Breast epithelium (tissue), 4 donors: ENCODE data around the gene COA8. TPM values are rescaled to one million over a fixed set of nuclear protein-coding genes. Genes with fewer than 3 reads are reported as not detected.

Source experiments
- DNase-seq, 2 donors: peaks; one replicate each; pipeline ENCODE4 v3.0.0-alpha.2; 2019; ENCODE audit warnings: low spot score in 2 of 2
- H3K27ac ChIP-seq, 2 donors: fragments of 200-600 bp; sonication (generic) in 1 of 2; one replicate each; pipeline ENCODE4 v1.5.1; 2016 to 2019; ENCODE audit warnings: mild to moderate bottlenecking in 1 of 2
- H3K27me3 ChIP-seq, 2 donors: fragments of 200-600 bp; sonication (generic) in 1 of 2; one replicate each; pipeline versions ENCODE4 v1.5.1 to v1.6.0; 2017 to 2019; ENCODE audit warnings: control low read depth in 1 of 2, mild to moderate bottlenecking in 1 of 2
- H3K36me3 ChIP-seq: fragments of 200-600 bp; one replicate; pipeline ENCODE4 v1.5.1; 2019
- H3K4me1 ChIP-seq, 2 donors: fragments of 200-600 bp; sonication (generic); one replicate each; pipeline ENCODE4 v1.5.1; 2016 to 2019; ENCODE audit warnings: control low read depth in 1 of 2
- H3K4me3 ChIP-seq, 3 donors: fragments of 200-600 bp; sonication (generic); 1 replicate in 2 of 3; 2 replicates in 1 of 3; pipeline ENCODE4 v1.5.1; 2016 to 2019; ENCODE audit warnings: mild to moderate bottlenecking in 3 of 3, moderate library complexity in 2 of 3
- H3K9me3 ChIP-seq, 2 donors: fragments of 200-600 bp; sonication (generic) in 1 of 2; one replicate each; pipeline ENCODE4 v1.5.1; 2016 to 2019; ENCODE audit warnings: control low read depth in 1 of 2
- CTCF ChIP-seq, 3 donors: fragments of 450-650 bp; IDR thresholded peaks; one replicate each; pipeline ENCODE4 v1.5.1; 2016 to 2017; ENCODE audit warnings: antibody characterized with exemption in 3 of 3, mild to moderate bottlenecking in 3 of 3, moderate library complexity in 3 of 3
- POLR2A ChIP-seq: fragments of 450-650 bp; IDR thresholded peaks from one replicate; pipeline ENCODE4 v1.6.1; 2016; ENCODE audit warnings: antibody characterized with exemption, mild to moderate bottlenecking, moderate library complexity
- POLR2AphosphoS5 ChIP-seq, 3 donors: sonication (generic); formaldehyde crosslinking; IDR thresholded peaks; one replicate each; pipeline ENCODE4 v1.6.1; 2017; ENCODE audit warnings: antibody characterized with exemption in 3 of 3
- intact Hi-C: fragments of 100-400 bp; cut with DNase I; formaldehyde crosslinking; loops from one replicate; pipeline ENCODE4 v1.15.1; 2023; ENCODE audit warnings: low total_unique reads
- total RNA-seq, 3 donors: library from RNA; depleted of rRNA; stranded (reverse); fragments of >200 nt; gene quantifications; one replicate each; pipeline ENCODE4 v1.1.0, GENCODE V29; 2016

COA8 gene
- total RNA-seq, 3 donors from 2014 or later, result 26.5 to 41.9 (median 27.2) TPM

- peak in 1 of 2 donors; percentile 93 for DNase-seq
- peaks cover 25 to 35% of the 10 kb centered on the region in 2 donors for H3K4me1 ChIP-seq
Observed at GRCh38 chr14:103552011-103552845, 10.5 kb upstream of the COA8 start.

GRCh38 chr14:103552846-103553210 is 9.9 kb upstream of the COA8 start:
- H3K9me3 ChIP-seq, result no peaks in the 10 kb centered on the region
- no peak for DNase-seq
- intact Hi-C loops, result no loop called here

More at GRCh38 chr14:103552011-103552845, 10.5 kb upstream of the COA8 start:
- H3K27me3 ChIP-seq, result no peaks in the 10 kb centered on the region
- H3K36me3 ChIP-seq, result no peaks in the 10 kb centered on the region
- no peaks in the 10 kb centered on the region for H3K9me3 ChIP-seq
- peak overlapping the region; percentile 97 to 98 for H3K27ac ChIP-seq
- intact Hi-C loops, result no loop called here
- peak overlapping the region in 2 of 3 donors; percentile 20 to 49 for H3K4me3 ChIP-seq
- TF ChIP-seq CTCF (IDR thresholded peaks at IDR 0.05), result no peak
- peak in 2 of 3 donors; percentile 29 to 75 for TF ChIP-seq POLR2AphosphoS5 (IDR thresholded peaks at IDR 0.05)

GRCh38 chr14:103555559-103556337 is 7.0 kb upstream of the COA8 start:
- no peak for DNase-seq
- TF ChIP-seq CTCF (IDR thresholded peaks at IDR 0.05), result no peak
- no peak for TF ChIP-seq POLR2A
- TF ChIP-seq POLR2AphosphoS5 (IDR thresholded peaks at IDR 0.05), result no peak
- H3K27ac ChIP-seq, result peak overlapping the region in 1 of 2 donors; percentile 30
- H3K4me3 ChIP-seq, result no peak overlapping the region
- H3K4me1 ChIP-seq, result peaks cover 10 to 21% of the 10 kb centered on the region in 2 donors
- no peaks in the 10 kb centered on the region for H3K36me3 ChIP-seq
- H3K9me3 ChIP-seq, result no peaks in the 10 kb centered on the region
- intact Hi-C loops, result no loop called here
- H3K27me3 ChIP-seq, result no peaks in the 10 kb centered on the region

More at GRCh38 chr14:103552846-103553210, 9.9 kb upstream of the COA8 start:
- TF ChIP-seq POLR2A, result no peak
- no peak for TF ChIP-seq POLR2AphosphoS5 (IDR thresholded peaks at IDR 0.05)
- no peak for TF ChIP-seq CTCF (IDR thresholded peaks at IDR 0.05)
- Histone ChIP-seq H3K36me3 (no peaks in the 10 kb centered on the region), H3K4me1 (peaks cover 25 to 35% of the 10 kb centered on the region in 2 donors), H3K4me3 (no peak overlapping the region), H3K27ac (peak overlapping the region; percentile 97 to 98), H3K27me3 (no peaks in the 10 kb centered on the region)

GRCh38 chr14:103556946-103557758 is 5.6 kb upstream of the COA8 start:
- TF ChIP-seq POLR2A (no peak), POLR2AphosphoS5 (IDR thresholded peaks at IDR 0.05) (no peak), CTCF (IDR thresholded peaks at IDR 0.05) (no peak)
- intact Hi-C loops, result no loop called here
- DNase-seq, result no peak
- peaks cover 4 to 14% of the 10 kb centered on the region in 2 donors for H3K4me1 ChIP-seq
- no peaks in the 10 kb centered on the region for H3K9me3 ChIP-seq
- no peak overlapping the region for H3K4me3 ChIP-seq
- no peaks in the 10 kb centered on the region for H3K27me3 ChIP-seq
- no peaks in the 10 kb centered on the region for H3K36me3 ChIP-seq
- H3K27ac ChIP-seq, result peak overlapping the region; percentile 50 to 78
